NCI-H446 (cell line): ENCODE results near the gene ARHGDIB.
A peak's percentile ranks its signal among the peaks of the same experiment; 100 is the strongest.

Experiments
- DNase-seq, 2 experiments: peaks; one replicate each; lab custom pipeline; 2025; lab: John Stamatoyannopoulos, UW

Gene ARHGDIB

DNA sequence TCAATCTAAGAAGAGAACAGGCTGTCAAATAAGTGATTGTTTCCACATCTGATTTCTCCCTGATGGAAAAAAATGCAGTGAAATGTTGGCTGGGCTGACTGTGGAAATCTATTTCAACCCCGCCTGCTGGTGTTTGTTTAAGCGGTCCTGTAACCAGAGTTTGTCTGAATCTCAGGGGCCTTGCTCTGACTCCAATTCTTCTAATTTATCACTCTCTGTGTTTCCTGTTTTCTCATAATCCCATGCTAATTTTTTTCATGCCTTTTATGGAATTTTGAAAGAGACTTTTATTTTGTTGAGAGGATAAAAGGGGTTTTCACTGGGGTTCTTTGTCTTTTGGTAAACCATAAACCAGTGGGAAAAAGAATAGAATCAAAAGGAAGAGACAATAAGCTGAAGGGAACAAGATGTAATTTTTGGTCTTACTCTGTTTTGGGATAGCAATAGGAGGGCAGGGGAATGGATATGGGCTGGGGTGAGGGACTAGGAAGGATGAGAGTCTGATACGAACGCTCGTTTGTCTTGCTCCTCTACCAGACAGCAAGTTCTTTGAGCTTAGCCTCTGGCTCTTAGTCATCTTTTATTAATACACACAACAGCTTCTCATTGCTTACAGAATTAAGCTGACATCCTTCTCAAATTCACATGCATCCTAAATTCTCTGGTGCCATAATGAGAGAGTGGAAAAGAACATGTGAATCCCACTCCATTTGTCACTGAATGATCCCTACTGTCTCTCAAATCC, 67.7 kb downstream of the ARHGDIB start:
- DNase-seq: peak in 1 of 2 experiments; percentile 7

DNA sequence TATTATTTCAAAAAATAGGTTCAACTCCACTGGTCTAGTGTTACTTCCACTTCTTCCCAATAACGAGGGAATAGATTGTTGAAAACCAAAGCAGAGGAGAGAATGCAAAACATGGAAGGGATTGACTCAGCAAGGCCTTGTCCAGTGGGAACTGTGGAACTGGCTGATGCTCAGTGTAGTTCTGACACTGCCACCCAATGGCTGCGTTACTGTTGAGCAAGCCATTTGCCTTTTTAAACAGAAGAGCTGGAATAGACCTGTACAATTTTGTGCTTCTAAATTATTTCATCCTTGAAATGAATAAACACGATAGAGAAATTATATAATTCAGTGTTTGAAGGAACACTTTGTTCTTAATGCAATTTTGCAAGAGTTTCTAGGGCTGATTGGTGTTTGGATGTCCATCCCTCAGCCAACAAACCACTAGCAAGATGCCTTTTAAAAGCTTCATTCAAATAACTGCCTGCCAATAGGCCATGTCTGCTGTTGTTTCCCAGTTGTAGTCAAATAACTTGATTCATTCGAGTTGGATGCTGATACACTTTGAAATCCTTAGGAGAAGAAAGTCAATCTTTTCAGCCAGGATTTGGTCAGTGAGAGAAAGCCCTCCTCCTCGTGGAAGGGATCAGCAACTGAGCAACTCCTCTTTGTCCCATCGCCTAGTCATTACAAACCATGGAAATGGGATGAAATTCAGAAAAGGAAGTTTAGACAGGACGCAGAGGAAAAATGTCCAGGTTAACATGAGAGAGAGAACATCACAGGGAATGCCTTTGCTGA, 68.5 kb downstream of the ARHGDIB start:
- DNase-seq: peak in 1 of 2 experiments; percentile 28
